ENCODE data around the gene KCNQ1OT1.

KCNQ1OT1 gene

DNA sequence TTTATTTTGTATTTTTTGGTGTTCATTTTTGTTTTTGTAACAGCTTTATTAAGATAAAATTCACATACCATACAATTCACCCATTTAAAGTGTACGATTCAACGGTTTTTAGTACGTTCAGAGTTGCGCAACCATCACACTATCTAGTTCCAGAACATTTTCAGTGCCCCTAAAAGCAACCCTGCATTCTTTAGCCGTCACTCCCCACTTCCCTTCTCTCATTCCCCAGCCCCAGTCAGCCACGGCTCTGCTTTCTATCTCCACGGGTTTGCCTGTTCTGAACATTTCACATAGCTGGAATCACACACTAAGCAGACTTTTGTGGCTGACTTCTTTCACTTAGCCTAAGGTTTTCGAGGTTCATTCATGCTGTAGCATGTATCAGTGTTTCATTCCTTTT is 9.6 kb upstream of the KCNQ1OT1 start:
- Histone ChIP-seq H3K36me3 (ENCODE audit: control insufficient read depth in 5 of 5, insufficient read depth in 5 of 5, low read length in 5 of 5) (no peaks in the 10 kb centered on the region), H3K27me3 (ENCODE audit: control insufficient read depth in 5 of 5, insufficient read depth in 4 of 5, low read length in 5 of 5) (no peaks in the 10 kb centered on the region), H3K4me3 (ENCODE audit: low read depth in 1 of 5, low read length in 5 of 5) (no peak overlapping the region), H3K27ac (ENCODE audit: low read depth, low read length) (no peak overlapping the region), H3K4me1 (ENCODE audit: control insufficient read depth in 5 of 5, insufficient read depth in 5 of 5, low read length in 5 of 5) (peaks cover 1 to 31% (median 29%) of the 10 kb centered on the region in 5 donors), H3K9ac (ENCODE audit: low read length in 5 of 5) (no peak overlapping the region), H3K9me3 (ENCODE audit: control insufficient read depth in 5 of 5, low read length in 5 of 5) (peaks cover 0 to 8% (median 5%) of the 10 kb centered on the region in 5 donors)

DNA sequence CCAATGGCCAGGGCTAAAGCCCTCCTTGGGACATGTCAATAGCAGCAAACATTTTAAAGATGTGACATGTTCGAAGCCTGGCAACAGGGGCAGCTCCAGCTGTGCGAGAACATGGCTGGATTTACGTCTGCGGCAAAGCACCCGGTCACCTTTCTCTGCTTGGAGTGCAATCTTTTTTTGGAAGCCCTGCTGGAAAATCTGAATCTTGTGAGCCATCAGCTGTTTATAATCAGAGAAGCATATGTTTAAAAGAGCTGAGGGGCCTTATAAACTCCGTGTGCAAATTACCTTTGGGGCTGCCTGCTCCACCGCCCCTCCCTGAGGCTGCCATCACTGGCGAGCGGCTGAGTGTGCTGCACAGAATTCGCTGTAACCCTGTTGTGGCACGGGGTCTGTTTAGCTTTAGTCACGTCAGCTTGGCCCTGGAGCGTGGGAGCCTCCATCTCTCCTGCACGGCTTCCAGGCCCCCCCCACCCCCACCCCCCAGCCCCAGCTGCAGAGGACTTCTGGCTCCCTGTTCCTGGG is 9.0 kb upstream of the KCNQ1OT1 start:
- peak overlapping the region in 4 of 5 donors; percentile 22 to 43 (median 40) for H3K4me3 ChIP-seq (ENCODE audit: low read depth in 1 of 5, low read length in 5 of 5)
- no peaks in the 10 kb centered on the region for H3K36me3 ChIP-seq (ENCODE audit: control insufficient read depth in 5 of 5, insufficient read depth in 5 of 5, low read length in 5 of 5)
- H3K9ac ChIP-seq (ENCODE audit: low read length in 5 of 5): peak overlapping the region in 1 of 5 donors; percentile 19
- H3K27ac ChIP-seq (ENCODE audit: low read depth, low read length): no peak overlapping the region
- H3K4me1 ChIP-seq (ENCODE audit: control insufficient read depth in 5 of 5, insufficient read depth in 5 of 5, low read length in 5 of 5): peaks cover 1 to 31% (median 29%) of the 10 kb centered on the region in 5 donors
- no peaks in the 10 kb centered on the region for H3K27me3 ChIP-seq (ENCODE audit: control insufficient read depth in 5 of 5, insufficient read depth in 4 of 5, low read length in 5 of 5)
- H3K9me3 ChIP-seq (ENCODE audit: control insufficient read depth in 5 of 5, low read length in 5 of 5): peaks cover 0 to 8% (median 5%) of the 10 kb centered on the region in 5 donors

DNA sequence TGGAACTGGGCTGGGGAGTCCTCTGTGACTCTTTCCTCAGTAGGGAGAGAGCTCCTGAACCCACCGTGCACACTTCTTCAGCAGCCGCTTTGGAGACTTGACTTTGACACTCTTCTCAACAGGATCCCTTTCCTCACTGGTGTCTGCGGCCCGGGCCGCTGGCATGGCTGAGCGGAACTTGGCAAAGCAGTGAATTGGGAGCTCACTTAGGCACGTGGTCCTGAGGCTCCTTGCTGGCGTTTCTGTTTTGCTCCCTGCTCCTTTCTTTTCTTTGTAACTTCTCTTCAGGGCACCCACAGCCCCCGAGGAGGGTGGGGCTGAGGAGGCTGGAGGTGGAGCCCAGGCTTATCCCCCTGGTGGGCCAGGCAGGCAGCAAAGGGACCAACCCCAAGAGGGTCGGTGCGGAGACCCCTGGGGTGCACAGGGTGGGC is 8.4 kb upstream of the KCNQ1OT1 start:
- Histone ChIP-seq H3K9me3 (ENCODE audit: control insufficient read depth in 5 of 5, low read length in 5 of 5) (peaks cover 0 to 8% (median 5%) of the 10 kb centered on the region in 5 donors), H3K27ac (ENCODE audit: low read depth, low read length) (no peak overlapping the region), H3K36me3 (ENCODE audit: control insufficient read depth in 5 of 5, insufficient read depth in 5 of 5, low read length in 5 of 5) (no peaks in the 10 kb centered on the region), H3K4me1 (ENCODE audit: control insufficient read depth in 5 of 5, insufficient read depth in 5 of 5, low read length in 5 of 5) (peaks cover 1 to 37% (median 32%) of the 10 kb centered on the region in 5 donors), H3K4me3 (ENCODE audit: low read depth in 1 of 5, low read length in 5 of 5) (peak overlapping the region in 3 of 5 donors; percentile 38 to 43 (median 42)), H3K9ac (ENCODE audit: low read length in 5 of 5) (peak overlapping the region in 1 of 5 donors; percentile 19), H3K27me3 (ENCODE audit: control insufficient read depth in 5 of 5, insufficient read depth in 4 of 5, low read length in 5 of 5) (no peaks in the 10 kb centered on the region)

DNA sequence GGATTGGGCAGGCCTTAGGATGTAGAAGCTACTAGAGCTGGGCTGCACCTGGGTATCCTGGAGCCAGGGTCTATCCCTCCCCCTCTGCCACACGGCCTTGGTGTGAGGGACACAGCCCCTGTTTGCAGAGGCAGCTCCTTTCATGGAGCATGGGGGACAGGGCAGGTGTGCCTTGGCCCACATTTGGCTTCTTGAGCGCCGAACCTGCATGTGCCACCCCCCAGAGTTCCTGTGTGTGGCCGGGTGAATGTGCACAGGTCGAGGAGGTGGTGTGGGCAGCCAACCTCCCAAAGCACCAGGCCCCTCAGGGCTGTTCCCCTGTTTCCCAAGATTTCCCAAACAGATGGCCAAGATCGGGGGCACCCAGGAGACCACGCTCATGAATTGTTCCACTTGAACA is 7.9 kb upstream of the KCNQ1OT1 start:
- Histone ChIP-seq H3K36me3 (ENCODE audit: control insufficient read depth in 5 of 5, insufficient read depth in 5 of 5, low read length in 5 of 5) (no peaks in the 10 kb centered on the region), H3K4me3 (ENCODE audit: low read depth in 1 of 5, low read length in 5 of 5) (peak overlapping the region in 1 of 5 donors; percentile 19), H3K9ac (ENCODE audit: low read length in 5 of 5) (no peak overlapping the region), H3K27me3 (ENCODE audit: control insufficient read depth in 5 of 5, insufficient read depth in 4 of 5, low read length in 5 of 5) (no peaks in the 10 kb centered on the region), H3K4me1 (ENCODE audit: control insufficient read depth in 5 of 5, insufficient read depth in 5 of 5, low read length in 5 of 5) (peaks cover 1 to 40% (median 32%) of the 10 kb centered on the region in 5 donors), H3K9me3 (ENCODE audit: control insufficient read depth in 5 of 5, low read length in 5 of 5) (peaks cover 0 to 8% (median 5%) of the 10 kb centered on the region in 5 donors), H3K27ac (ENCODE audit: low read depth, low read length) (no peak overlapping the region)

DNA sequence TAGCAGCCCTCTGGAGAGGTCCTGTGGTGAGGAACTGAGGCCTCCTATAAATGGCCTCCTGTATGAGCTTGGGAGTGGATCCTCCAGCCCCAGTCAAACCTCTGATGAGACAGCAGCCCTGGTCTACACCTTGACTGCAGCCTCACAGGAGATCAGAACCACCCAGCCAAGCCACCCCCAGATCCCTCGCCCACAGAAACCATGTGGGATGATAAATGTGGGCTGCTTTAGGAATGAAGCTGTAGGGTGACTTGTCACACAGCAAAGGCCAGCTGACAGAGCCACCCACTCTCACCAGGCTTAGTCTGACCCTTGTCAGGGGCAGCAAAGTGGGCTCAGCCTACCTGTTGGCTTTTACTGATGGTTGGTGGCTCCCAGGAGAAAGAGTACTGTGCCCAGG is 6.5 kb upstream of the KCNQ1OT1 start:
- Histone ChIP-seq H3K4me3 (ENCODE audit: low read depth in 1 of 5, low read length in 5 of 5) (peak overlapping the region in 1 of 5 donors; percentile 7), H3K36me3 (ENCODE audit: control insufficient read depth in 5 of 5, insufficient read depth in 5 of 5, low read length in 5 of 5) (no peaks in the 10 kb centered on the region), H3K9me3 (ENCODE audit: control insufficient read depth in 5 of 5, low read length in 5 of 5) (peaks cover 0 to 8% (median 5%) of the 10 kb centered on the region in 5 donors), H3K9ac (ENCODE audit: low read length in 5 of 5) (no peak overlapping the region), H3K4me1 (ENCODE audit: control insufficient read depth in 5 of 5, insufficient read depth in 5 of 5, low read length in 5 of 5) (peaks cover 1 to 40% (median 32%) of the 10 kb centered on the region in 5 donors), H3K27me3 (ENCODE audit: control insufficient read depth in 5 of 5, insufficient read depth in 4 of 5, low read length in 5 of 5) (no peaks in the 10 kb centered on the region), H3K27ac (ENCODE audit: low read depth, low read length) (no peak overlapping the region)

DNA sequence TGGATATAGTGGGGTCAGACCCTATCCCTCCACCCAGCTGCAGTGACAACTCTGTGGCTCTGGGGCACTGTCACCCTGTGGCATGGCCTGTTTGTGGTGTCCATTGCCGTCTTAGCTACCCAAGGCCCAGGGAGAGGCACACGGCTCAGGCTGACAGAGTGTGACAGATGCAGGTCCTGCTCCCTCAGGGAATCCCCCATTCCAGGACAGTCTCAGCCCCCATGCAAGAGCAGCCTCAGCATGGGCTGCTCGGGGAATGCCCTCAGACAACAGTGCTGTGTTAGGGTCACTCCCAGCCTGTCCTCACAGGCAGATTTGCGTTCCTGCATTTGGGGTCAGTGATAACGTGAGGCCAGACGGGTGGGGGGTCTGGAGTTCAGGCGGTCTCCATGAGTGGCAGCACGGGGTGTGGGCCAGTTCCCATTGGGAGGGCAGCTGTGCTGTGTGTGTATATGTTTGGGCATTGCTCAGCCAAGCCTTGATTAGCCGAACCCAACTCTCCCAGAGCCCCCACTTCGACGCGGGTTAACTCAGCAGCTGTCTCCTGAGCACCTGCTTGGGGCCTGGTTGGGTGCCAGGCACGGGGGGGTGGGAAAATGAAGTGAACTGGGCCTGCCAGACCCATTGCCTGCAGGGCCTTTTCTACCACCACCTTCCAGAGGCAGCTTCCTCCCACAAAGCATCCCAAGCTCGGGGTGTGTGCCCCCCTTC is 5.3 kb upstream of the KCNQ1OT1 start:
- Histone ChIP-seq H3K27ac (ENCODE audit: low read depth, low read length) (no peak overlapping the region), H3K4me3 (ENCODE audit: low read depth in 1 of 5, low read length in 5 of 5) (no peak overlapping the region), H3K27me3 (ENCODE audit: control insufficient read depth in 5 of 5, insufficient read depth in 4 of 5, low read length in 5 of 5) (no peaks in the 10 kb centered on the region), H3K36me3 (ENCODE audit: control insufficient read depth in 5 of 5, insufficient read depth in 5 of 5, low read length in 5 of 5) (no peaks in the 10 kb centered on the region), H3K9ac (ENCODE audit: low read length in 5 of 5) (no peak overlapping the region), H3K4me1 (ENCODE audit: control insufficient read depth in 5 of 5, insufficient read depth in 5 of 5, low read length in 5 of 5) (peaks cover 1 to 46% (median 41%) of the 10 kb centered on the region in 5 donors), H3K9me3 (ENCODE audit: control insufficient read depth in 5 of 5, low read length in 5 of 5) (peaks cover 0 to 8% (median 5%) of the 10 kb centered on the region in 5 donors)

DNA sequence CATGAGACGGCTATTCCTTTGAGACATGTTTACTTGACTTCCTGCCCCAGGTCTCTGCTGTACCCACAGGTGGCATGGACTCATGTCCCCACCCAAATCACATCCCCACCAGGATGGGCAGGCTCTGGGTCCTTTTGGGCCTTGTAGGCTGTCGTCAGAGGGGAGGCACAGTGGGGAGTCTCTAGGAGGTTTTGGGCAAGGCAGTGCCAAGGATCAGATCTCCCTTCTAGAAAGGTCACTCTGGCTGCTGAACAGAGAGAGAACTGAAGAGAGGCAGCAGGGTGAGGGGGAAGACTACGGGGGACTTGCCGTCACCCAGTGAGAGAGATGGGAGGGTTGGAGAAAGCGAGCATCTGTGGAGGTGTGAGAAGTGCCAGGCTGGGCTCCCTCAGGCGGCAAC is 4.6 kb upstream of the KCNQ1OT1 start:
- Histone ChIP-seq H3K27me3 (ENCODE audit: control insufficient read depth in 5 of 5, insufficient read depth in 4 of 5, low read length in 5 of 5) (no peaks in the 10 kb centered on the region), H3K36me3 (ENCODE audit: control insufficient read depth in 5 of 5, insufficient read depth in 5 of 5, low read length in 5 of 5) (no peaks in the 10 kb centered on the region), H3K9me3 (ENCODE audit: control insufficient read depth in 5 of 5, low read length in 5 of 5) (peaks cover 0 to 8% (median 5%) of the 10 kb centered on the region in 5 donors), H3K4me1 (ENCODE audit: control insufficient read depth in 5 of 5, insufficient read depth in 5 of 5, low read length in 5 of 5) (peaks cover 1 to 42% (median 36%) of the 10 kb centered on the region in 5 donors), H3K9ac (ENCODE audit: low read length in 5 of 5) (no peak overlapping the region), H3K4me3 (ENCODE audit: low read depth in 1 of 5, low read length in 5 of 5) (no peak overlapping the region), H3K27ac (ENCODE audit: low read depth, low read length) (no peak overlapping the region)

DNA sequence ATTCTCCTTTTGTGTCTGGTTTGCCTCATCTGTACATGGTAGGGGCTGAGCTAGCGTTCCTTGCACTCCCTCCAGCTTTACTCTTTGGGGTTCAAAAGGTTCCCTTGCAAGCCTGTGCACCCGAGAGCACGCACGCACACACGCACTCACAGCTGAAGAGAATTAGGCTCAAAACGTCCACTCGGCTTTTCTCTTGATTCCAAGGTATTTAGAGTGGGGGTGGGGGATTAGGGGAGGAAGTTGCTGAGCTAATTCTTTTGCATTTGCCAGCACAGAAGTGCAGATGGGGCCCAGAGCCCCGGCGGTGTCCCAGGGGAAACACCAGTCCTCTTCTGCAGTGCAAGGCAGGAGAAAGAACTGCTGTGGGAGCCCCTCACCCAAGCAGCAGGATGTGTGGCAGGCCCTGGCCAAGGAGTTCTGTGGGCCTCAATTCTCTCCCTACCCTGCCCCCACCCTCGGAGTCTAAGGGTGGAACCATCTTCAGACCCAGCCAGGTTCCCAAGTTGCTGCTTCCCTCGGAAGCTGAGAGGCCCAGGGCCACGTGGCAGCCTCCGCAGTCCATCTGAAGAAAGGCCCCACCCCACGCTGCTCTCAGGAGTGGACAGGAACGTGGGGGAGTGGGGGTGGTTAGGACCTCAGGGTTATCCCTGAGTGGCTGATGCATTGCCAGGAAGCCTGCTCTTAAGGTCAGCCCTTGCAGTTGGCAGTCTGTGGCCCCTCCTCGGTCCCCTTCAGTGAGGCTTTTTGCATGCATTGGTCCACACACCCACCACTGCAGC is 3.8 kb upstream of the KCNQ1OT1 start:
- Histone ChIP-seq H3K27ac (ENCODE audit: low read depth, low read length) (no peak overlapping the region), H3K9me3 (ENCODE audit: control insufficient read depth in 5 of 5, low read length in 5 of 5) (peaks cover 0 to 8% (median 5%) of the 10 kb centered on the region in 5 donors), H3K27me3 (ENCODE audit: control insufficient read depth in 5 of 5, insufficient read depth in 4 of 5, low read length in 5 of 5) (no peaks in the 10 kb centered on the region), H3K4me1 (ENCODE audit: control insufficient read depth in 5 of 5, insufficient read depth in 5 of 5, low read length in 5 of 5) (peaks cover 1 to 35% (median 30%) of the 10 kb centered on the region in 5 donors), H3K4me3 (ENCODE audit: low read depth in 1 of 5, low read length in 5 of 5) (no peak overlapping the region), H3K36me3 (ENCODE audit: control insufficient read depth in 5 of 5, insufficient read depth in 5 of 5, low read length in 5 of 5) (no peaks in the 10 kb centered on the region), H3K9ac (ENCODE audit: low read length in 5 of 5) (no peak overlapping the region)

DNA sequence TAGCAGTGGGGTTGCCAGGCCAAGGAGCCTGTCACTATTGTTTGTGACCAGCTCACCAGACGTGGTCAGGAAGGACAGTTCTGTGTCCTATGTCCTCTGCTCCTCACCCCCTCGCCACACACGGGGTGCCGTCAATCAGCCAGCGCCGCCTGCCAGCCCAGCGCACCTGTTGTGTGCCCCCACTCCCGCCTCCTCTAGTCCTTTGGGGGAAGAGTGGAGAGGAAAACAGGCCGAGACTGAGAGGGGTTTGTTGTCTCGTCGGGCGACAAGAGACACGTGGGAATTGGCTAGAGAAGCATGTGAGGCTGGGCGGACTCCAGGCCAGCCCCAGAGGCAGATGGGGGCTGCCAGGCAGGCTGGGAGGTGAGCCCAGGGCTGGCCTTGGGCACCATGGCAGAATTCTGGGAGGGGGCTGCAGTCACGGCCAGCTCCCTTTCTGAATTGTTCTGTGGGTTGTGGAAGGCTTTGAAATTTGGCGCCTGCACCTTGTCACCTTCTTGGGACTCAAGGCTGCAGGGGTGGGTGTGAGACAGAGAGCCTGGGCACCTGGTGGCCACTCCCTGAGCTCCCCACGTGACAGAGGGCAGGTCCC is 3.1 kb upstream of the KCNQ1OT1 start:
- Histone ChIP-seq H3K36me3 (ENCODE audit: control insufficient read depth in 5 of 5, insufficient read depth in 5 of 5, low read length in 5 of 5) (no peaks in the 10 kb centered on the region), H3K9ac (ENCODE audit: low read length in 5 of 5) (no peak overlapping the region), H3K4me1 (ENCODE audit: control insufficient read depth in 5 of 5, insufficient read depth in 5 of 5, low read length in 5 of 5) (peaks cover 1 to 35% (median 28%) of the 10 kb centered on the region in 5 donors), H3K27me3 (ENCODE audit: control insufficient read depth in 5 of 5, insufficient read depth in 4 of 5, low read length in 5 of 5) (no peaks in the 10 kb centered on the region), H3K4me3 (ENCODE audit: low read depth in 1 of 5, low read length in 5 of 5) (no peak overlapping the region), H3K27ac (ENCODE audit: low read depth, low read length) (no peak overlapping the region), H3K9me3 (ENCODE audit: control insufficient read depth in 5 of 5, low read length in 5 of 5) (peaks cover 0 to 8% (median 5%) of the 10 kb centered on the region in 5 donors)

Data from subcutaneous abdominal adipose tissue (tissue), 5 donors.